ENCODE data around the gene ADAMTS10.
"Not testable (repeated sequence)": the region's sequence is repeated elsewhere in the genome, so short reads cannot be mapped to it uniquely, and the experiment has no call there.

The ADAMTS10 gene

DNA sequence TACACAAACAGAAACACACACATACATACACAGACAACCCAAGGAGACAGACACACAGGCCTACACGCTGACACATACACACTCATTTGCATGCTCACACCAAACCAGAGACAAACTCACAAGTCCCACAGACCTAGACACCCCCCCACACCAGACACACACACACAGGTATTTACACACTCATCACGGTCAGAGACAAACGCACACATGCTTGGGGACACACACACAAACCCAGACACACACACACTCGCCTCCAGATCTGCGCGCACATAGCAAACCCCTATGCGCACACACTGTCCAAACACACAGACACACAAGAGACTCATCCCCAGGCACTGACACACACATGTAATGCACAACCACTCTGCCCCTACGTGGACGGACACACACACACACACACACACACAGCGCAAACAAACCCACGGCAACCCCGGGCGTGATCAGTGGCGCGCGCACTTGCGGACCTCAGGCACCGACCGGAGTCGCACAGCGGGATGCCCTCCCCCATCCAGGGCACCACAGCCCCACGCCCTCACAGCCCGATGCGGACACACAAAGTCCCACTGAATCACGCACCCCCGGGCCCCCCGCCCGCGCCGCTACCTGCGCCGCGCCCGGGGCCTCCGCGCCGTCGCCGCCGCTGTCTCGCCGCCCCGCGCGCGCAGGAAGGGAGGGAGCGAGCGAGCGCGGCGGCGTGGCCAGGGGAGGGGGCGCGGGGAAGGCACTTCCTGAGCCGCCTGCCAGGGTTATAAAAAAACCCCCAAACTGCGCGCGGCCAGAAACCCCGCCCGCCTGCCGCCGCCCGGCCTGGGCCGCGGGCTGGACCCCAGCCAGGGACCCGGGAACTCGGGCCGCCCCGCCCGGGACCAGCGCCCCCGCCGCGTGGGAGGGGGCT lies at the start of gene ADAMTS10:
TSS of gene ADAMTS10 (minus strand) at position 675 of the 895 bp plus-strand sequence. CDS start 5,005 bp downstream, outside the sequence.
- DNase-seq: peak; percentile 21

DNA sequence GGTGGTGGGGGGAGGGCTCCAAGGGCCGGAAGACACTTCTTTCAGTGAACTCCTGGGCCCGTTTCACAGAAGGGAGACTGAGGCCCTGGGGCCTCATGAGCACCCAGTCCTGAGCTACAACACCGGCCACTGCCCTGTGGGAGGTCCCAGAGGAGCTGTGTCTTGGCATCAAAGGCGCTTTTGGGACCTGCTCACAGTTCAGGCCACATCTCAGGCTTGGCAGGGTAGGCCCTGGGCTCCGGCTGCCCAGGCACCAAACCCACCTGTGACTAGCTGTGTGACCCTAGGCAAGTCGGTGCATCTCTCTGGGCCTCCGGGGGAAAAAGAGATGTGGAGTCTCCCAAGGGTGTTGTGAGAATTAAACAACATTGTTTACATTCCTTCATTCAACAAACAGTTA lies 49.4 kb upstream of the ADAMTS10 start:
- DNase-seq: no peak

- DNase-seq: no peak
Observed at GRCh38 chr19:8657869-8658268, 47.4 kb upstream of the ADAMTS10 start.

DNA sequence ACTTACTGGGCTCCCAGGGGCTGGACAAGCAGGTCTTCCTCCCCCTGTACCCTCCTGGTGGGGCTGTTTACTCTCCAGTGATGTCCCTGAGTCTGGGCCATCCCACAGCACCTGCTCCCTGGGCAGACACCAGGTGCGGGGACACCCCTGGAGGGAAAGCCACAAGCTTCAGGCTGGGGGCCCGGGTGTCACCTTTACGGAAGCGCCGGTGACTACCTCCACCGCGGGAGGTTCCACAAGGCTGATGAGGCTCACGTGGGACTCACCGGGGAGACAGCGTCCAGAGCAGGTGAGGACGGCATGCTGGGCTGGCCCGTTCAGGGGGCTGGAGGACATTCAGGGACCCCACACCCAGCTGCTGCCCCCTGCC lies 44.8 kb upstream of the ADAMTS10 start:
- DNase-seq: no peak

- DNase-seq: peak; percentile 48
Observed at GRCh38 chr19:8654591-8655339, 44.2 kb upstream of the ADAMTS10 start.

DNA sequence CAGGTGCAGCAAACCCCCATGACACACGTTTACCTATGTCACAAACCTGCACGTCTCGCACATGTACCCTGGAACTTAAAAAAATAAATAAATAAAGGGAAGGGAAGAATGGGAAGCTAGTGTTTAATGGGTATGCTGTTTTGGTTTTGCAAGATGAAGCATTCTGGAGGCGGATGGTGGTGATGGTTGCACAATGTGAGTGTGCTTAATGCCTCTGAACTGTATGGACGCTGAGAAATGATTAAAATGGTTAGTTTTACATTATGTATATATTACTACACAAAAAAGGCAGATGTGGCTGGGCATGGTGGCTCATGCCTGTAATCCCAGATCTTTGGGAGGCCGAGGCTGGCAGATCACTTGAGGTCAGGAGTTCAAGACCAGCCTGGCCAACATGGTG lies 37.7 kb upstream of the ADAMTS10 start:
- DNase-seq: no peak

- DNase-seq: peak; percentile 10
Observed at GRCh38 chr19:8643860-8644653, 33.5 kb upstream of the ADAMTS10 start.

- DNase-seq: no peak
Observed at GRCh38 chr19:8642561-8642960, 32.0 kb upstream of the ADAMTS10 start.

GRCh38 chr19:8641908-8642547 lies 31.5 kb upstream of the ADAMTS10 start:
- DNase-seq: peak; percentile 65

GRCh38 chr19:8641221-8641907 lies 30.8 kb upstream of the ADAMTS10 start:
- no peak for DNase-seq

- peak; percentile 4 for DNase-seq
Observed at GRCh38 chr19:8640402-8641004, 30.0 kb upstream of the ADAMTS10 start.

DNA sequence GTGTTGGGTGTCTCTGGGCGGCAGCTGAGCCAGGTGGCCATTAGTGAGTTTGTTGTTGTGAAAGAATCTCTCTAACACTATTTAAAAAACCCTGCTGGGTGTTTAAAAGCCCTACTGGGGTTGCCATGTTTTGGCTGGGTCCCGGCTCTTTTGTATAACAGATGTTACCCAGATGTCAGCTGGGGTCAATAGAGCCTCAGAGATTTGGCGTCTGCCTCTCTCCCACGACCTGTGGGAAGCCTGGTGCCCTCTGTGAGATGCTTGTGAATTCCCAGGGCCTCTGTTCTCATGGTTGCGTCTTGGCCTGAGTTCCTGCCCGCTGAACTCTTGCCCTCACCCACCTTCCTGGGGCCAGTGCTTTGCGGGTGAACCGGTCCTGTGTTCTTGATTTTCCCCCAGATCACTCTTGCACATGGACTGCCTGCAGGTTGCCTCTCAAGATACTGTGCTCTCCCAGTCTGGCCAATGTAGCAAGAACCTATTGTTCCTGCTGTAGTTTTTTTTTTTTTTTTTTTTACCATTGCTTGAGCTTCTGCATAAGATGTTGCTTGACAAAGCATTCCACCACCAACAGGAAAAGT lies 29.4 kb upstream of the ADAMTS10 start:
- DNase-seq: no peak

DNA sequence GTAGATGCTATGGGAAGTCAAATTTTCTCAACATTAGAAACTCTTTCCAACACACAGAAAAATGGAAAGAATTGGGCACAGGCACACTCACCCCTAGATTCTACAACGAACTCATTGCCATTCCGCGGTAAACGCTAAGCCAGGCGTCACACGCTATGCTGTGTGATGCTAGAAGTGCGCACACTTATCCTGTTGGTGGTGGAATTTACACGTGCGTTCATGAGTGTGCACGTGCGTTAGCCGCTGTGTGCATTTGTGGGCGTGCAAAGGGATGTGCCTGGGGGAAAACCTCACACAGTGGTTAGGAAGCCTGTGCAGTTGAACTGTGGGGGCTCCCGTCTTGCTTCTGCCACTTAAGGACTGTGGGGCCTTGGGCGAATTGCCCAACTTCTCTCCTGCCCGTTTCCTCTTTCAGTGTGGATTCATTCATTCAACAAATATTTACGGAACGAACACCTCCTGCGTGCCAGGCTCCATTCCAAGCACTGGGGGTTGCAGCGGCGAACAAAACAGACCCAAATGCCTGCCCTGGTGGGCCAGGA lies 27.6 kb upstream of the ADAMTS10 start:
- no peak for DNase-seq

- DNase-seq: not testable (repeated sequence)
Observed at GRCh38 chr19:8637070-8637469, 26.6 kb upstream of the ADAMTS10 start.

GRCh38 chr19:8635422-8635821 lies 24.9 kb upstream of the ADAMTS10 start:
- DNase-seq: no peak

DNA sequence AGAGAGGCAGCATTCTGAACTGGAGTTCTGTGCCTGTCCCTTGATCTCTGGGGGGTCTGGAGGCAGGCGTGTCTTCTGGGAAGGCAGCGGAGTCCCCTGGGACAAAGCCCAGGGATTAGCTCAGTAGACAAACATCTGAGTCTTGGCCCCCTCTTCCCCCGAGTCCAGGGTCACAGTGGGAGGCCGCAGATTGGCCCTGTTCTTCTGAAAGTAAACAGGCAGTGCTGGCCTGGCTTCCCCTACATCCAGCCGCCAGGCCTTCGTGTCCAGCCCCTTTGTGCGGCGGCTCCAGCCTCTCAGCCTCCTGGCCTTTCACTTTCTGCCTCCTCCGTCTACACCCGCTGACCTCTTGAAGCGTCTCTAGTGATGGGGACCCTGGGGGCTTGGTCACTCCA lies 20.9 kb upstream of the ADAMTS10 start:
- DNase-seq: no peak

- no peak for DNase-seq
Observed at GRCh38 chr19:8630796-8631424, 20.4 kb upstream of the ADAMTS10 start.

DNA sequence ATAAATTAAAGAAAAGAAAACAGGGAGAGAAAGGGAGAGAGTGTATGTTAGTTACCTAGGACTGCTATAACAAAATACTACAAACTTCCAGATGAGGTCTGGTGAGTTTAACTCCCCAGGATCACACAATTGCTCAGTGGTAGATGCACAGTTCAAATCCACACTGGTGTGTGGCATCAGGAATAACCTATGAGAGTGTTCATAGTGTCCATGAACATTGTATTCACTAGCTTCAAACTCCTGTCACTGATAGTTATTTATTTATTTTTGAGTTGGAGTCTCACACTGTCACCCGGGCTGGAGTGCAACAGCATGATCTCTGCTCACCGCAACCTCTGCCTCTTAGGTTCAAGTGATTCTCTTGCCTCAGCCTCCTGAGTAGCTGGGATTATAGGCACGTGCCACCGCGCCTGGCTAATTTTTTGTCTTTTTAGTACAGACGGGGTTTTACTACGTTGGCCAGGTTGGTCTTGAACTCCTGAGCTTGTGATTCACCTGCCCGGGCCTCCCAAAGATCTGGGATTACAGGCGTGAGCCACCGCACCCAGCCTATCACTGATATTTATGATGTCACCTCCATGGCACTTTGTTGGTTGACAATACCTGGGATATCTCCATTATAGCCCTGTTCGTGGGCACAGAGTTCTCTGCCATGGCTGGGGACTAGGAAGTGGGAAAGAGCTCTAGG lies 19.6 kb upstream of the ADAMTS10 start, which contains the start of gene NFILZ:
TSS of gene NFILZ (plus strand) at position 638 of the 688 bp plus-strand sequence. CDS start 46,133 bp downstream, outside the sequence.
- DNase-seq: no peak

GRCh38 chr19:8629184-8629583 lies 18.7 kb upstream of the ADAMTS10 start:
- DNase-seq: no peak

- DNase-seq: no peak
Observed at GRCh38 chr19:8626842-8627241, 16.3 kb upstream of the ADAMTS10 start.

Data from hematopoietic multipotent progenitor cell treated with erythropoietin and hydrocortisone succinate and interleukin-3 and kit ligand, for 8 days (in vitro differentiated cells).